GM12878 (cell line): ENCODE results near the gene RPGRIP1L. TPM values are rescaled to one million over a fixed set of nuclear protein-coding genes. Genes with fewer than 3 reads are reported as not detected.

Experiments
- ATAC-seq: fragments of 200-7000 bp; cut with Tn5 transposase; 3 replicates; pipeline ENCODE4 v1.9.1; 2020; ENCODE audit warnings: mild to moderate bottlenecking, moderate library complexity
- BruUV-seq: library from RNA; stranded (reverse); fragments of 400-500 nt; replicated peaks from 2 replicates; lab custom pipeline; 2021; lab: Mats Ljungman, UMichigan
- CTCF ChIA-PET: fragments of 300-600 bp; sonication (Branson Sonifier 250); formaldehyde crosslinking; extraction: SDS; loops from one replicate; lab custom pipeline; 2021; ENCODE audit warnings: inconsistent platforms; lab: Yijun Ruan, JAX
- POLR2A ChIA-PET: fragments of 350-600 bp; formaldehyde crosslinking; extraction: SDS; loops from one replicate; lab custom pipeline; 2021; ENCODE audit warnings: inconsistent platforms; lab: Charles Lee
- RAD21 ChIA-PET: fragments of 300-600 bp; sonication (Branson Sonifier 250); formaldehyde crosslinking; loops from one replicate; lab custom pipeline; 2023; ENCODE audit warnings: antibody characterized with exemption; ENCODE audit not compliant: unreplicated experiment; lab: Charles Lee
- SMC1A ChIA-PET: fragments of 300-600 bp; sonication (Branson Sonifier 250); formaldehyde crosslinking; loops from one replicate; lab custom pipeline; 2023; ENCODE audit not compliant: unreplicated experiment, uncharacterized antibody; lab: Charles Lee
- DNase-seq: peaks from one replicate; pipeline ENCODE4 v3.0.0-alpha.2; 2011; ENCODE audit warnings: low read depth, low spot score
- FAIRE-seq: peaks from 3 replicates; lab custom pipeline; 2011; peaks lifted over from hg19 to GRCh38; lab: Jason Lieb, UNC
- H2AFZ ChIP-seq: 2 replicates; pipeline ENCODE4 v1.6.0; 2011; ENCODE audit warnings: low read depth, low read length, control low read depth; ENCODE audit not compliant: control insufficient read depth
- H3K27ac ChIP-seq: 2 replicates; pipeline ENCODE4 v1.5.1; 2011; ENCODE audit warnings: control low read depth; ENCODE audit not compliant: control insufficient read depth, insufficient read depth
- H3K27me3 ChIP-seq, 2 experiments: replicated peaks in 1 of 2; 2 replicates each; pipeline versions ENCODE4 v1.6.0 to v1.6.1; 2011; ENCODE audit warnings: low read length in 1 of 2; ENCODE audit not compliant: control insufficient read depth in 2 of 2, insufficient read depth in 2 of 2
- H3K36me3 ChIP-seq, 2 experiments: 2 replicates each; pipeline ENCODE4 v1.5.1; 2011; ENCODE audit warnings: low read length in 1 of 2; ENCODE audit not compliant: control insufficient read depth in 2 of 2, insufficient read depth in 2 of 2
- H3K4me1 ChIP-seq: 2 replicates; pipeline ENCODE4 v1.6.1; 2011; ENCODE audit warnings: mild to moderate bottlenecking, low read length, moderate library complexity, mixed read lengths; ENCODE audit not compliant: control insufficient read depth, insufficient read depth
- H3K4me2 ChIP-seq: 2 replicates; pipeline ENCODE4 v1.6.0; 2011; ENCODE audit warnings: control low read depth; ENCODE audit not compliant: control insufficient read depth, insufficient read depth
- H3K4me3 ChIP-seq: fragments of 200-600 bp; sonication (generic); 2 replicates; pipeline ENCODE4 v1.5.1; 2016
- H3K79me2 ChIP-seq: 2 replicates; pipeline ENCODE4 v1.6.0; 2011; ENCODE audit warnings: low read length; ENCODE audit not compliant: control insufficient read depth, insufficient read depth
- H3K9ac ChIP-seq: 2 replicates; pipeline ENCODE4 v1.8.0; 2011; ENCODE audit warnings: low read length, control low read depth, mixed read lengths; ENCODE audit not compliant: control insufficient read depth, insufficient read depth
- H3K9me3 ChIP-seq: replicated peaks from 3 replicates; pipeline ENCODE4 v1.5.1; 2011; ENCODE audit warnings: mild to moderate bottlenecking, low read length; ENCODE audit not compliant: control insufficient read depth, insufficient read depth
- H4K20me1 ChIP-seq: 2 replicates; pipeline ENCODE4 v1.6.0; 2011; ENCODE audit not compliant: control insufficient read depth, insufficient read depth
- BCLAF1 ChIP-seq: fragments of 450-650 bp; IDR thresholded peaks from 2 replicates; pipeline ENCODE4 v1.6.1; 2017; ENCODE audit warnings: antibody characterized with exemption, mild to moderate bottlenecking, moderate library complexity
- BHLHE40 ChIP-seq, 2 experiments: fragments of 450-650 bp in 1 of 2; IDR thresholded peaks; 2 replicates each; pipeline ENCODE4 v1.6.1; 2011 to 2017; ENCODE audit warnings: low read depth in 2 of 2, borderline replicate concordance in 1 of 2, improper control_type of control experiment in 1 of 2, low read length in 1 of 2, mild to moderate bottlenecking in 1 of 2
- BRCA1 ChIP-seq: IDR thresholded peaks from 2 replicates; pipeline ENCODE4 v1.6.1; 2011; ENCODE audit warnings: low read depth, low read length, improper control_type of control experiment
- CREB1 ChIP-seq: IDR thresholded peaks from 2 replicates; pipeline ENCODE4 v1.6.1; 2012; ENCODE audit warnings: low read depth, mild to moderate bottlenecking, inconsistent platforms
- ESRRA ChIP-seq: IDR thresholded peaks from 2 replicates; pipeline ENCODE4 v1.6.1; 2012; ENCODE audit warnings: mild to moderate bottlenecking, low read length, improper control_type of control experiment
- FOS ChIP-seq: IDR thresholded peaks from 3 replicates; pipeline ENCODE4 v1.6.1; 2011; ENCODE audit warnings: borderline replicate concordance; ENCODE audit not compliant: insufficient read length; ENCODE audit errors: extremely low read depth
- GATAD2B ChIP-seq: fragments of 450-650 bp; conservative IDR thresholded peaks from 2 replicates; pipeline ENCODE4 v1.6.1; 2017; ENCODE audit warnings: low read depth, mild to moderate bottlenecking, moderate library complexity
- HDGF ChIP-seq: fragments of 450-650 bp; IDR thresholded peaks from 2 replicates; pipeline ENCODE4 v1.6.1; 2016; ENCODE audit warnings: antibody characterized with exemption
- IRF4 ChIP-seq: IDR thresholded peaks from 2 replicates; pipeline ENCODE4 v1.6.1; 2011; ENCODE audit warnings: low read depth, low read length
- NFIC ChIP-seq: IDR thresholded peaks from 2 replicates; pipeline ENCODE4 v1.6.1; 2012; ENCODE audit warnings: low read depth, mild to moderate bottlenecking, inconsistent platforms, low read length, moderate library complexity
- SUPT20H ChIP-seq: IDR thresholded peaks from 2 replicates; pipeline ENCODE4 v1.6.1; 2011; ENCODE audit warnings: low read depth, mild to moderate bottlenecking, low read length, moderate library complexity, borderline replicate concordance; ENCODE audit not compliant: control insufficient read depth
- WGBS: methylation state at CpG from one replicate; pipeline ENCODE4 v1.1.6; 2016; ENCODE audit warnings: low lambda C conversion rate; ENCODE audit not compliant: insufficient replicate concordance, insufficient coverage; ENCODE audit errors: missing lambda C conversion rate; 5-methylcytosine and 5-hydroxymethylcytosine counted together
- in situ Hi-C: fragments of 300-500 bp; cut with MboI; formaldehyde crosslinking; loops from 9 replicates; pipeline ENCODE4 v1.14.3; 2018; ENCODE audit warnings: mixed read lengths
- intact Hi-C: fragments of 100-400 bp; cut with micrococcal nuclease; formaldehyde crosslinking; loops from one replicate; pipeline ENCODE4 v1.14.2; 2022; ENCODE audit not compliant: unreplicated experiment
- polyA plus RNA-seq, 11 experiments: library from polyadenylated mRNA; depleted of rRNA in 4 of 11; unstranded in 6 of 11; stranded (reverse) in 5 of 11; fragments of >200 nt; fragmentation: Nextera tagmentation in 4 of 11; fragmentation: Illumina TruSeq in 1 of 11; extraction: Ambion mirVana in 4 of 11; extraction: Trizol in 1 of 11; gene quantifications; 1 replicate in 1 of 11; 2 replicates in 10 of 11; pipeline versions ENCODE4 v1.2.1 to v1.2.3, GENCODE V29; 2011 to 2016; ENCODE audit warnings: inconsistent platforms in 2 of 11, missing spikeins in 2 of 11, low read depth in 1 of 11
- total RNA-seq, 4 experiments: library from RNA; depleted of rRNA in 3 of 4; stranded (reverse); fragments of >200 nt in 3 of 4; fragmentation: Illumina TruSeq in 1 of 4; extraction: Trizol in 1 of 4; gene quantifications; 2 replicates each; pipeline versions ENCODE4 v1.2.1 to v1.2.3, GENCODE V29; 2013 to 2021
- TF ChIP-seq, protein P1 (sequence below): IDR thresholded peaks from 2 replicates; pipeline ENCODE4 v1.6.1; 2012; ENCODE audit warnings: low read depth, low read length, improper control_type of control experiment
- TF ChIP-seq, protein P2 (sequence below): fragments of 450-650 bp; IDR thresholded peaks from 2 replicates; pipeline ENCODE4 v1.6.1; 2017; ENCODE audit warnings: mild to moderate bottlenecking, moderate library complexity

RPGRIP1L gene
- total and polyA plus RNA-seq, 10 of the 15 experiments (the other 5 are each of a cell fraction or from before 2014, with no cell fraction given) = 3.5 to 9.6 (median 4.4) TPM

- 75% methylated on average over 2 of the region's 2 CpGs for WGBS
These were observed 34.8 kb downstream of the RPGRIP1L start for GRCh38 chr16:53668869-53669268.

More at GRCh38 chr16:53668869-53669268, 34.8 kb downstream of the RPGRIP1L start:
- H4K20me1 ChIP-seq = no peaks in the 10 kb centered on the region
- intact Hi-C loops (no loop called here), in situ Hi-C loops (no loop called here)
- BruUV-seq = no TSS peak
- no peaks in the 10 kb centered on the region for H3K79me2 ChIP-seq
- no peaks in the 10 kb centered on the region for H3K27me3 ChIP-seq
- CTCF ChIA-PET = no interaction called here
- H3K27ac ChIP-seq = no peak overlapping the region
- FAIRE-seq = no peak
- H3K9me3 ChIP-seq = no peaks in the 10 kb centered on the region
- H3K36me3 ChIP-seq = no peaks in the 10 kb centered on the region
- peaks cover 8% of the 10 kb centered on the region; the same call in 1 of the 2 replicates for H3K4me1 ChIP-seq
- POLR2A ChIA-PET = no interaction called here
- TF ChIP-seq FOS = no peak
- TF ChIP-seq NFIC = no peak
- TF ChIP-seq, protein P1, sequence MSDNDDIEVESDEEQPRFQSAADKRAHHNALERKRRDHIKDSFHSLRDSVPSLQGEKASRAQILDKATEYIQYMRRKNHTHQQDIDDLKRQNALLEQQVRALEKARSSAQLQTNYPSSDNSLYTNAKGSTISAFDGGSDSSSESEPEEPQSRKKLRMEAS = no peak
- TF ChIP-seq GATAD2B = no peak
- no peak for TF ChIP-seq SUPT20H
- no peak for TF ChIP-seq CREB1
- no peak for TF ChIP-seq BRCA1
- no peak for TF ChIP-seq ESRRA
- TF ChIP-seq BHLHE40 (IDR thresholded peaks at IDR 0.05; ENCODE audit: borderline replicate concordance in 1 of 2, low read depth in 2 of 2, low read length in 1 of 2) = no peak
- no peak for TF ChIP-seq BCLAF1
- no peak for TF ChIP-seq IRF4
- no peak for TF ChIP-seq HDGF
- TF ChIP-seq, protein P2, sequence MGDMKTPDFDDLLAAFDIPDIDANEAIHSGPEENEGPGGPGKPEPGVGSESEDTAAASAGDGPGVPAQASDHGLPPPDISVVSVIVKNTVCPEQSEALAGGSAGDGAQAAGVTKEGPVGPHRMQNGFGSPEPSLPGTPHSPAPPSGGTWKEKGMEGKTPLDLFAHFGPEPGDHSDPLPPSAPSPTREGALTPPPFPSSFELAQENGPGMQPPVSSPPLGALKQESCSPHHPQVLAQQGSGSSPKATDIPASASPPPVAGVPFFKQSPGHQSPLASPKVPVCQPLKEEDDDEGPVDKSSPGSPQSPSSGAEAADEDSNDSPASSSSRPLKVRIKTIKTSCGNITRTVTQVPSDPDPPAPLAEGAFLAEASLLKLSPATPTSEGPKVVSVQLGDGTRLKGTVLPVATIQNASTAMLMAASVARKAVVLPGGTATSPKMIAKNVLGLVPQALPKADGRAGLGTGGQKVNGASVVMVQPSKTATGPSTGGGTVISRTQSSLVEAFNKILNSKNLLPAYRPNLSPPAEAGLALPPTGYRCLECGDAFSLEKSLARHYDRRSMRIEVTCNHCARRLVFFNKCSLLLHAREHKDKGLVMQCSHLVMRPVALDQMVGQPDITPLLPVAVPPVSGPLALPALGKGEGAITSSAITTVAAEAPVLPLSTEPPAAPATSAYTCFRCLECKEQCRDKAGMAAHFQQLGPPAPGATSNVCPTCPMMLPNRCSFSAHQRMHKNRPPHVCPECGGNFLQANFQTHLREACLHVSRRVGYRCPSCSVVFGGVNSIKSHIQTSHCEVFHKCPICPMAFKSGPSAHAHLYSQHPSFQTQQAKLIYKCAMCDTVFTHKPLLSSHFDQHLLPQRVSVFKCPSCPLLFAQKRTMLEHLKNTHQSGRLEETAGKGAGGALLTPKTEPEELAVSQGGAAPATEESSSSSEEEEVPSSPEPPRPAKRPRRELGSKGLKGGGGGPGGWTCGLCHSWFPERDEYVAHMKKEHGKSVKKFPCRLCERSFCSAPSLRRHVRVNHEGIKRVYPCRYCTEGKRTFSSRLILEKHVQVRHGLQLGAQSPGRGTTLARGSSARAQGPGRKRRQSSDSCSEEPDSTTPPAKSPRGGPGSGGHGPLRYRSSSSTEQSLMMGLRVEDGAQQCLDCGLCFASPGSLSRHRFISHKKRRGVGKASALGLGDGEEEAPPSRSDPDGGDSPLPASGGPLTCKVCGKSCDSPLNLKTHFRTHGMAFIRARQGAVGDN = no peak
- H3K4me3 ChIP-seq = no peak overlapping the region
- SMC1A ChIA-PET = no interaction called here
- RAD21 ChIA-PET = no interaction called here
- no peak overlapping the region for H2AFZ ChIP-seq
- no peak overlapping the region for H3K4me2 ChIP-seq
- H3K9ac ChIP-seq = no peak overlapping the region
- ATAC-seq = no peak
- no peak for DNase-seq
